ENCODE results near the gene HNMT.

HNMT gene

GRCh38 chr2:138007431-138007830 lies 43.2 kb downstream of the HNMT start:
- Histone ChIP-seq H3K4me2 (ENCODE audit: low read depth, low read length, poor library complexity, severe bottlenecking) (no peak overlapping the region), H3K9me3 (ENCODE audit: insufficient read depth, low read depth, low read length) (no peaks in the 10 kb centered on the region), H4K20me1 (ENCODE audit: insufficient read depth, low read length, poor library complexity, severe bottlenecking) (no peaks in the 10 kb centered on the region), H3K79me2 (ENCODE audit: insufficient read depth, low read length) (no peaks in the 10 kb centered on the region), H3K9me2 (replicated peaks; ENCODE audit: low read depth, low read length) (no peaks in the 10 kb centered on the region), H3F3A (ENCODE audit: low read depth) (no peaks in the 10 kb centered on the region), H3K4me3 (ENCODE audit: low read length, poor library complexity, severe bottlenecking) (no peak overlapping the region), H3K4me1 (ENCODE audit: insufficient read depth, low read length, poor library complexity, severe bottlenecking) (no peaks in the 10 kb centered on the region), H3K36me3 (ENCODE audit: insufficient read depth, low read length) (no peaks in the 10 kb centered on the region), H2AFZ (ENCODE audit: low read length) (no peak overlapping the region), H3K27me3 (ENCODE audit: insufficient read depth, low read length, poor library complexity, severe bottlenecking) (no peaks in the 10 kb centered on the region), H3K9ac (ENCODE audit: low read depth, low read length, poor library complexity, severe bottlenecking) (no peak overlapping the region)
- TF ChIP-seq EZH2phosphoT487 (IDR thresholded peaks at IDR 0.05; ENCODE audit: borderline replicate concordance) (no peak), CTCF (conservative IDR thresholded peaks at IDR 0.05; ENCODE audit: low read length) (no peak)

GRCh38 chr2:138009622-138010021 lies 45.3 kb downstream of the HNMT start:
- H3K79me2 ChIP-seq (ENCODE audit: insufficient read depth, low read length), result no peaks in the 10 kb centered on the region
- no peaks in the 10 kb centered on the region for H3F3A ChIP-seq (ENCODE audit: low read depth)
- no peak overlapping the region for H2AFZ ChIP-seq (ENCODE audit: low read length)
- H3K36me3 ChIP-seq (ENCODE audit: insufficient read depth, low read length), result no peaks in the 10 kb centered on the region
- no peak overlapping the region for H3K4me3 ChIP-seq (ENCODE audit: low read length, poor library complexity, severe bottlenecking)
- H3K9ac ChIP-seq (ENCODE audit: low read depth, low read length, poor library complexity, severe bottlenecking), result no peak overlapping the region
- H3K9me2 ChIP-seq (replicated peaks; ENCODE audit: low read depth, low read length), result no peaks in the 10 kb centered on the region
- H3K27me3 ChIP-seq (ENCODE audit: insufficient read depth, low read length, poor library complexity, severe bottlenecking), result no peaks in the 10 kb centered on the region
- no peaks in the 10 kb centered on the region for H4K20me1 ChIP-seq (ENCODE audit: insufficient read depth, low read length, poor library complexity, severe bottlenecking)
- no peaks in the 10 kb centered on the region for H3K4me1 ChIP-seq (ENCODE audit: insufficient read depth, low read length, poor library complexity, severe bottlenecking)
- H3K4me2 ChIP-seq (ENCODE audit: low read depth, low read length, poor library complexity, severe bottlenecking), result no peak overlapping the region
- H3K9me3 ChIP-seq (ENCODE audit: insufficient read depth, low read depth, low read length), result no peaks in the 10 kb centered on the region
- TF ChIP-seq CTCF (conservative IDR thresholded peaks at IDR 0.05; ENCODE audit: low read length) (no peak), EZH2phosphoT487 (IDR thresholded peaks at IDR 0.05; ENCODE audit: borderline replicate concordance) (no peak)

GRCh38 chr2:138010890-138011289 lies 46.6 kb downstream of the HNMT start:
- Histone ChIP-seq H3K27me3 (ENCODE audit: insufficient read depth, low read length, poor library complexity, severe bottlenecking) (no peaks in the 10 kb centered on the region), H4K20me1 (ENCODE audit: insufficient read depth, low read length, poor library complexity, severe bottlenecking) (no peaks in the 10 kb centered on the region), H3K79me2 (ENCODE audit: insufficient read depth, low read length) (no peaks in the 10 kb centered on the region), H3K4me3 (ENCODE audit: low read length, poor library complexity, severe bottlenecking) (no peak overlapping the region), H2AFZ (ENCODE audit: low read length) (no peak overlapping the region), H3K4me1 (ENCODE audit: insufficient read depth, low read length, poor library complexity, severe bottlenecking) (no peaks in the 10 kb centered on the region), H3K9me3 (ENCODE audit: insufficient read depth, low read depth, low read length) (no peaks in the 10 kb centered on the region), H3K9ac (ENCODE audit: low read depth, low read length, poor library complexity, severe bottlenecking) (no peak overlapping the region), H3K36me3 (ENCODE audit: insufficient read depth, low read length) (no peaks in the 10 kb centered on the region), H3K4me2 (ENCODE audit: low read depth, low read length, poor library complexity, severe bottlenecking) (no peak overlapping the region), H3F3A (ENCODE audit: low read depth) (no peaks in the 10 kb centered on the region), H3K9me2 (replicated peaks; ENCODE audit: low read depth, low read length) (no peaks in the 10 kb centered on the region)
- TF ChIP-seq EZH2phosphoT487 (IDR thresholded peaks at IDR 0.05; ENCODE audit: borderline replicate concordance), result no peak
- no peak for TF ChIP-seq CTCF (conservative IDR thresholded peaks at IDR 0.05; ENCODE audit: low read length)

Data from Loucy (cell line).